ENCODE measurements around the gene B2M.
"Not testable (repeated sequence)": the region's sequence is repeated elsewhere in the genome, so short reads cannot be mapped to it uniquely, and the experiment has no call there.

B2M gene

DNA sequence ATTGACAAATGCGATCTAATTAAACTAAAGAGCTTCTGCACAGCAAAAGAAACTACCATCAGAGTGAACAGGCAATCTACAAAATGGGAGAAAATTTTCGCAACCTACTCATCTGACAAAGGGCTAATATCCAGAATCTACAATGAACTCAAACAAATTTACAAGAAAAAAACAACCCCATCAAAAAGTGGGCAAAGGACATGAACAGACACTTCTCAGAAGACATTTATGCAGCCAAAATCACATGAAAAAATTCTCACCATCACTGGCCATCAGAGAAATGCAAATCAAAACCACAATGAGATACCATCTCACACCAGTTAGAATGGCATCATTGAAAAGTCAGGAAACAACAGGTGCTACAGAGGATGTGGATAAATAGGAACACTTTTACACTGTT is 32.1 kb downstream of the B2M start:
- not testable (repeated sequence) for H3K9me3 ChIP-seq (ENCODE audit: insufficient read depth, low read depth, low read length); H3K36me3 ChIP-seq (ENCODE audit: insufficient read depth, low read length); H3K27ac ChIP-seq (ENCODE audit: low read depth, low read length); H3K9ac ChIP-seq (ENCODE audit: low read depth, low read length); H3K4me3 ChIP-seq (ENCODE audit: low read length); H3K4me1 ChIP-seq (ENCODE audit: insufficient read depth, low read length); H3K27me3 ChIP-seq (ENCODE audit: insufficient read depth, low read length)
- WGBS, result 79% methylated on average over 1 of the region's 2 CpGs

GRCh38 chr15:44753345-44753744 is 42.0 kb downstream of the B2M start:
- Histone ChIP-seq H3K9me3 (ENCODE audit: insufficient read depth, low read depth, low read length) (peaks cover 4% of the 10 kb centered on the region; the same call in 1 of the 2 replicates), H3K4me1 (ENCODE audit: insufficient read depth, low read length) (no peaks in the 10 kb centered on the region), H3K27ac (ENCODE audit: low read depth, low read length) (no peak overlapping the region), H3K9ac (ENCODE audit: low read depth, low read length) (no peak overlapping the region), H3K4me3 (ENCODE audit: low read length) (no peak overlapping the region), H3K36me3 (ENCODE audit: insufficient read depth, low read length) (no peaks in the 10 kb centered on the region), H3K27me3 (ENCODE audit: insufficient read depth, low read length) (peaks cover 7% of the 10 kb centered on the region; the same call in 1 of the 2 replicates)
- WGBS, result 100% methylated on average over 1 of the region's 1 CpG

DNA sequence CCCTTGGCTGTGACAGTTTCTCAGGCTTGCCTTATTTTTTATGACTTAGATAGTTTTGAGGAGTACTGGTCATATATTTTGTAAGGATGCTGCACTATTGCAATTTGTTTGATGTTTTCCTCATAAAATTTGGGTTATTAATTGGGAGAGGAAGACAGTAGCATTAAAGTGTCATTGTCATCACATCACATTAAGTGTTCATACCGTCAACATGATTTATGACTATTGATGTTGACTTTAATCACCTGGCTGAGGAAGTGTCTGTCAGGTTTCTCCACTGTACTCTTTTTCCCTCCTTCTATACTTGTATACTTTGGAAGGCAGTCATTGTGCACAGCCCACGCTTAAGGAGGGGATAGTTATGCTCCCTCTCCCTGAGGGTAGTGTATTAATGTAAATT is 51.9 kb downstream of the B2M start:
- 89% methylated on average over 2 of the region's 2 CpGs for WGBS
- no peaks in the 10 kb centered on the region for H3K36me3 ChIP-seq (ENCODE audit: insufficient read depth, low read length)
- H3K9ac ChIP-seq (ENCODE audit: low read depth, low read length), result no peak overlapping the region
- H3K27me3 ChIP-seq (ENCODE audit: insufficient read depth, low read length), result peaks cover 4% of the 10 kb centered on the region; the same call in 1 of the 2 replicates
- H3K4me1 ChIP-seq (ENCODE audit: insufficient read depth, low read length), result no peaks in the 10 kb centered on the region
- H3K27ac ChIP-seq (ENCODE audit: low read depth, low read length), result no peak overlapping the region
- H3K9me3 ChIP-seq (ENCODE audit: insufficient read depth, low read depth, low read length), result no peaks in the 10 kb centered on the region
- H3K4me3 ChIP-seq (ENCODE audit: low read length), result no peak overlapping the region

GRCh38 chr15:44763848-44764247 is 52.5 kb downstream of the B2M start:
- no peak overlapping the region for H3K27ac ChIP-seq (ENCODE audit: low read depth, low read length)
- H3K9ac ChIP-seq (ENCODE audit: low read depth, low read length), result no peak overlapping the region
- no peaks in the 10 kb centered on the region for H3K36me3 ChIP-seq (ENCODE audit: insufficient read depth, low read length)
- no peaks in the 10 kb centered on the region for H3K4me1 ChIP-seq (ENCODE audit: insufficient read depth, low read length)
- WGBS, result 82% methylated on average over 3 of the region's 3 CpGs
- peaks cover 4% of the 10 kb centered on the region; the same call in 1 of the 2 replicates for H3K27me3 ChIP-seq (ENCODE audit: insufficient read depth, low read length)
- no peak overlapping the region for H3K4me3 ChIP-seq (ENCODE audit: low read length)
- H3K9me3 ChIP-seq (ENCODE audit: insufficient read depth, low read depth, low read length), result no peaks in the 10 kb centered on the region

DNA sequence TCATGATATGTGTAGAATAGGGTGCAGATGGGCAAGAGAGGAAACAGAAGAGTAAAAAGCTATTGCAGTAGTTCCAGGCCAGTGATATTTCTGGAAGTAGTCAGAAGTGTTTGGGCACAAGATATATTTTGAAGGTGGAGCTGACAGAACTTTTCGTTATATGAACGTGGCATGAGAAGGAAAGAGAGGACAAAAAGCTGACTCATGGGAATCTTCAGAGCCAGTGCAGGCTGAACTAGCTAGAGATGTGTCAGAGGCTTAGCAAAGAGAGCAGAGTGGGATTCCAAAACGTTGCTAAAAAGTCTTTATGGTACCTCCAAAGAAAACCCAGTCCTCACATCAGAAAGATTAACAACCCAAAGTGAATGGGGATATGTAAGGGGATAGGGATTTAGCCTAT is 53.7 kb downstream of the B2M start:
- no peaks in the 10 kb centered on the region for H3K4me1 ChIP-seq (ENCODE audit: insufficient read depth, low read length)
- no peak overlapping the region for H3K9ac ChIP-seq (ENCODE audit: low read depth, low read length)
- H3K9me3 ChIP-seq (ENCODE audit: insufficient read depth, low read depth, low read length), result no peaks in the 10 kb centered on the region
- no peak overlapping the region for H3K4me3 ChIP-seq (ENCODE audit: low read length)
- no peaks in the 10 kb centered on the region for H3K36me3 ChIP-seq (ENCODE audit: insufficient read depth, low read length)
- no peaks in the 10 kb centered on the region for H3K27me3 ChIP-seq (ENCODE audit: insufficient read depth, low read length)
- no peak overlapping the region for H3K27ac ChIP-seq (ENCODE audit: low read depth, low read length)
- WGBS, result 45% methylated on average over 2 of the region's 3 CpGs

Measured in HUES64 (cell line).